Measurements from ENCODE around the gene PDE4A.

GRCh38 chr19:10453852-10454251 lies 33.5 kb downstream of the PDE4A start:
- TF ChIP-seq CTCF (IDR thresholded peaks at IDR 0.05) (no peak), EP300 (IDR thresholded peaks at IDR 0.05) (no peak), POLR2AphosphoS5 (IDR thresholded peaks at IDR 0.05) (no peak), POLR2A (IDR thresholded peaks at IDR 0.05) (no peak)

Measured in suprapubic skin (tissue), 4 donors.